K562 (cell line): ENCODE results near the gene POLR2L. TPM values are rescaled to one million over a fixed set of nuclear protein-coding genes. Genes with fewer than 3 reads are reported as not detected.

Experiments used
- BCL6 ChIP-seq: fragments of 250-450 bp; sonication (Bioruptor Pico); IDR thresholded peaks from 2 replicates; pipeline ENCODE4 v1.4.0; 2020
- GABPA ChIP-seq: fragments of 200-800 bp; sonication (Bioruptor generic); conservative IDR thresholded peaks from 2 replicates; pipeline ENCODE4 v1.6.1; 2016; ENCODE audit warnings: low read depth, missing genetic modification characterization, missing compliant biosample characterization
- NONO ChIP-seq, 2 experiments: fragments of 200-400 bp in 1 of 2; fragments of 450-650 bp in 1 of 2; formaldehyde crosslinking in 1 of 2; IDR thresholded peaks; 2 replicates each; pipeline ENCODE4 v1.6.1; 2017; ENCODE audit warnings: low read depth in 2 of 2, mild to moderate bottlenecking in 2 of 2, moderate library complexity in 2 of 2, low read length in 1 of 2
- RERE ChIP-seq: sonication (generic); formaldehyde crosslinking; IDR thresholded peaks from 2 replicates; pipeline ENCODE4 v1.8.0; 2023; ENCODE audit warnings: missing genetic modification reagents, mild to moderate bottlenecking, borderline replicate concordance
- SMARCA4 ChIP-seq: fragments of 450-650 bp; IDR thresholded peaks from 2 replicates; pipeline ENCODE4 v1.6.1; 2016
- TBP ChIP-seq: optimal IDR thresholded peaks from 2 replicates; pipeline ENCODE3; 2011; ENCODE audit warnings: low read depth, low read length, improper control_type of control experiment
- ZC3H8 ChIP-seq: fragments of 450-650 bp; IDR thresholded peaks from 2 replicates; pipeline ENCODE4 v1.6.1; 2017
- ZNF274 ChIP-seq: IDR thresholded peaks from 2 replicates; pipeline ENCODE4 v1.6.1; 2011; ENCODE audit warnings: low read depth, mild to moderate bottlenecking, low read length, moderate library complexity, borderline replicate concordance
- ZNF780A ChIP-seq: fragments of 250-450 bp; sonication (Bioruptor Pico); IDR thresholded peaks from 2 replicates; pipeline ENCODE4 v1.5.0; 2021; ENCODE audit warnings: mild to moderate bottlenecking
- polyA plus RNA-seq, 8 experiments: library from polyadenylated mRNA; depleted of rRNA in 4 of 8; stranded (reverse) in 5 of 8; unstranded in 3 of 8; fragments of >200 nt; fragmentation: Nextera tagmentation in 2 of 8; fragmentation: Illumina TruSeq in 1 of 8; extraction: Ambion mirVana in 2 of 8; extraction: Trizol in 1 of 8; gene quantifications; 2 replicates each; pipeline versions ENCODE4 v1.2.1 to v1.2.3, GENCODE V29; 2011 to 2014; ENCODE audit warnings: inconsistent platforms in 1 of 8, missing spikeins in 1 of 8
- total RNA-seq, 7 experiments: library from RNA; depleted of rRNA in 6 of 7; stranded (reverse); fragments of >200 nt in 6 of 7; fragmentation: Illumina TruSeq in 2 of 7; extraction: Trizol in 2 of 7; gene quantifications; 2 replicates each; pipeline versions ENCODE4 v1.2.1 to v1.2.3, GENCODE V29; 2011 to 2021; ENCODE audit warnings: low replicate concordance in 1 of 7
- TF ChIP-seq, protein P1 (sequence below), 2 experiments: fragments of 450-650 bp; conservative IDR thresholded peaks; 2 replicates each; pipeline ENCODE4 v1.6.1; 2017; ENCODE audit warnings: mild to moderate bottlenecking in 2 of 2, moderate library complexity in 2 of 2
- TF ChIP-seq, protein P2 (sequence below): sonication (generic); formaldehyde crosslinking; IDR thresholded peaks from 2 replicates; pipeline ENCODE4 v1.8.1; 2023; ENCODE audit warnings: mild to moderate bottlenecking, missing genetic modification reagents
- TF ChIP-seq, protein P3 (sequence below): fragments of 200-400 bp; formaldehyde crosslinking; IDR thresholded peaks from 2 replicates; pipeline ENCODE4 v1.6.1; 2017; ENCODE audit warnings: mild to moderate bottlenecking, low read depth, low read length, moderate library complexity
- TF ChIP-seq, protein P4 (sequence below): sonication (generic); formaldehyde crosslinking; IDR thresholded peaks from 2 replicates; pipeline ENCODE4 v1.8.1; 2023; ENCODE audit warnings: mild to moderate bottlenecking, missing genetic modification reagents

Gene POLR2L
- total and polyA plus RNA-seq, 9 of the 15 experiments (the other 6 are each of a cell fraction or from before 2014, with no cell fraction given) = 38.3 to 688 (median 108) TPM

- TF ChIP-seq RERE (CRISPR knock-in tag) (no peak), ZC3H8 (no peak), ZNF274 (0 out of 2 replicates have a peak, but pooled peaks have one; percentile 60), SMARCA4 (peak; percentile 87), BCL6 (CRISPR knock-in tag) (no peak), ZNF780A (no peak), TBP (peak; percentile 33), GABPA (no peak), NONO (IDR thresholded peaks at IDR 0.05; ENCODE audit: low read depth in 2 of 2, low read length in 1 of 2) (0 out of 4 replicates have a peak, but pooled peaks of 1 of the 2 experiments have one; percentile 37)
- TF ChIP-seq, protein P1, sequence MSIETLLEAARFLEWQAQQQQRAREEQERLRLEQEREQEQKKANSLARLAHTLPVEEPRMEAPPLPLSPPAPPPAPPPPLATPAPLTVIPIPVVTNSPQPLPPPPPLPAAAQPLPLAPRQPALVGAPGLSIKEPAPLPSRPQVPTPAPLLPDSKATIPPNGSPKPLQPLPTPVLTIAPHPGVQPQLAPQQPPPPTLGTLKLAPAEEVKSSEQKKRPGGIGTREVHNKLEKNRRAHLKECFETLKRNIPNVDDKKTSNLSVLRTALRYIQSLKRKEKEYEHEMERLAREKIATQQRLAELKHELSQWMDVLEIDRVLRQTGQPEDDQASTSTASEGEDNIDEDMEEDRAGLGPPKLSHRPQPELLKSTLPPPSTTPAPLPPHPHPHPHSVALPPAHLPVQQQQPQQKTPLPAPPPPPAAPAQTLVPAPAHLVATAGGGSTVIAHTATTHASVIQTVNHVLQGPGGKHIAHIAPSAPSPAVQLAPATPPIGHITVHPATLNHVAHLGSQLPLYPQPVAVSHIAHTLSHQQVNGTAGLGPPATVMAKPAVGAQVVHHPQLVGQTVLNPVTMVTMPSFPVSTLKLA (conservative IDR thresholded peaks at IDR 0.05) = peak; percentile 89 to 92
- TF ChIP-seq, protein P2, sequence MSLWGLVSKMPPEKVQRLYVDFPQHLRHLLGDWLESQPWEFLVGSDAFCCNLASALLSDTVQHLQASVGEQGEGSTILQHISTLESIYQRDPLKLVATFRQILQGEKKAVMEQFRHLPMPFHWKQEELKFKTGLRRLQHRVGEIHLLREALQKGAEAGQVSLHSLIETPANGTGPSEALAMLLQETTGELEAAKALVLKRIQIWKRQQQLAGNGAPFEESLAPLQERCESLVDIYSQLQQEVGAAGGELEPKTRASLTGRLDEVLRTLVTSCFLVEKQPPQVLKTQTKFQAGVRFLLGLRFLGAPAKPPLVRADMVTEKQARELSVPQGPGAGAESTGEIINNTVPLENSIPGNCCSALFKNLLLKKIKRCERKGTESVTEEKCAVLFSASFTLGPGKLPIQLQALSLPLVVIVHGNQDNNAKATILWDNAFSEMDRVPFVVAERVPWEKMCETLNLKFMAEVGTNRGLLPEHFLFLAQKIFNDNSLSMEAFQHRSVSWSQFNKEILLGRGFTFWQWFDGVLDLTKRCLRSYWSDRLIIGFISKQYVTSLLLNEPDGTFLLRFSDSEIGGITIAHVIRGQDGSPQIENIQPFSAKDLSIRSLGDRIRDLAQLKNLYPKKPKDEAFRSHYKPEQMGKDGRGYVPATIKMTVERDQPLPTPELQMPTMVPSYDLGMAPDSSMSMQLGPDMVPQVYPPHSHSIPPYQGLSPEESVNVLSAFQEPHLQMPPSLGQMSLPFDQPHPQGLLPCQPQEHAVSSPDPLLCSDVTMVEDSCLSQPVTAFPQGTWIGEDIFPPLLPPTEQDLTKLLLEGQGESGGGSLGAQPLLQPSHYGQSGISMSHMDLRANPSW (CRISPR knock-in tag) = no peak
- TF ChIP-seq, protein P3, sequence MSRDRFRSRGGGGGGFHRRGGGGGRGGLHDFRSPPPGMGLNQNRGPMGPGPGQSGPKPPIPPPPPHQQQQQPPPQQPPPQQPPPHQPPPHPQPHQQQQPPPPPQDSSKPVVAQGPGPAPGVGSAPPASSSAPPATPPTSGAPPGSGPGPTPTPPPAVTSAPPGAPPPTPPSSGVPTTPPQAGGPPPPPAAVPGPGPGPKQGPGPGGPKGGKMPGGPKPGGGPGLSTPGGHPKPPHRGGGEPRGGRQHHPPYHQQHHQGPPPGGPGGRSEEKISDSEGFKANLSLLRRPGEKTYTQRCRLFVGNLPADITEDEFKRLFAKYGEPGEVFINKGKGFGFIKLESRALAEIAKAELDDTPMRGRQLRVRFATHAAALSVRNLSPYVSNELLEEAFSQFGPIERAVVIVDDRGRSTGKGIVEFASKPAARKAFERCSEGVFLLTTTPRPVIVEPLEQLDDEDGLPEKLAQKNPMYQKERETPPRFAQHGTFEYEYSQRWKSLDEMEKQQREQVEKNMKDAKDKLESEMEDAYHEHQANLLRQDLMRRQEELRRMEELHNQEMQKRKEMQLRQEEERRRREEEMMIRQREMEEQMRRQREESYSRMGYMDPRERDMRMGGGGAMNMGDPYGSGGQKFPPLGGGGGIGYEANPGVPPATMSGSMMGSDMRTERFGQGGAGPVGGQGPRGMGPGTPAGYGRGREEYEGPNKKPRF = no peak
- TF ChIP-seq, protein P4, sequence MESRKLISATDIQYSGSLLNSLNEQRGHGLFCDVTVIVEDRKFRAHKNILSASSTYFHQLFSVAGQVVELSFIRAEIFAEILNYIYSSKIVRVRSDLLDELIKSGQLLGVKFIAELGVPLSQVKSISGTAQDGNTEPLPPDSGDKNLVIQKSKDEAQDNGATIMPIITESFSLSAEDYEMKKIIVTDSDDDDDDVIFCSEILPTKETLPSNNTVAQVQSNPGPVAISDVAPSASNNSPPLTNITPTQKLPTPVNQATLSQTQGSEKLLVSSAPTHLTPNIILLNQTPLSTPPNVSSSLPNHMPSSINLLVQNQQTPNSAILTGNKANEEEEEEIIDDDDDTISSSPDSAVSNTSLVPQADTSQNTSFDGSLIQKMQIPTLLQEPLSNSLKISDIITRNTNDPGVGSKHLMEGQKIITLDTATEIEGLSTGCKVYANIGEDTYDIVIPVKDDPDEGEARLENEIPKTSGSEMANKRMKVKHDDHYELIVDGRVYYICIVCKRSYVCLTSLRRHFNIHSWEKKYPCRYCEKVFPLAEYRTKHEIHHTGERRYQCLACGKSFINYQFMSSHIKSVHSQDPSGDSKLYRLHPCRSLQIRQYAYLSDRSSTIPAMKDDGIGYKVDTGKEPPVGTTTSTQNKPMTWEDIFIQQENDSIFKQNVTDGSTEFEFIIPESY (CRISPR knock-in tag) = no peak
Measured at GRCh38 chr11:875769-876301, 33.5 kb upstream of the POLR2L start (continued).
